ENCODE results near the gene FAM222B.

Gene FAM222B, protein sequence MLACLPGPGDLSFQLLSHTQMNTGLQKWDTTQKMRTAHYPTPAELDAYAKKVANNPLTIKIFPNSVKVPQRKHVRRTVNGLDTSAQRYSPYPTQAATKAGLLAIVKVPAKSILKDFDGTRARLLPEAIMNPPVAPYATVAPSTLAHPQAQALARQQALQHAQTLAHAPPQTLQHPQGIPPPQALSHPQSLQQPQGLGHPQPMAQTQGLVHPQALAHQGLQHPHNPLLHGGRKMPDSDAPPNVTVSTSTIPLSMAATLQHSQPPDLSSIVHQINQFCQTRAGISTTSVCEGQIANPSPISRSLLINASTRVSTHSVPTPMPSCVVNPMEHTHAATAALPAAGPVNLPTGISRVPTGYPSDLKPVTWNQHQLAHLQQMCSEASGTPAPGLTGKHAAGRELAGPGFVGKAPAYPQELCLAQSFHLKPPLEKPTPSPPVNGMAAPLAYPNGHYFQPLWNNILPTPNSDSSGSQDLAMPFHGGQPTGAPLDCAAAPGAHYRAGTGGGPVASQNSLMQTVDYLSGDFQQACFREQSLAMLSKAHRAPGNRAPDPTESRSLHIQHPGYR

DNA sequence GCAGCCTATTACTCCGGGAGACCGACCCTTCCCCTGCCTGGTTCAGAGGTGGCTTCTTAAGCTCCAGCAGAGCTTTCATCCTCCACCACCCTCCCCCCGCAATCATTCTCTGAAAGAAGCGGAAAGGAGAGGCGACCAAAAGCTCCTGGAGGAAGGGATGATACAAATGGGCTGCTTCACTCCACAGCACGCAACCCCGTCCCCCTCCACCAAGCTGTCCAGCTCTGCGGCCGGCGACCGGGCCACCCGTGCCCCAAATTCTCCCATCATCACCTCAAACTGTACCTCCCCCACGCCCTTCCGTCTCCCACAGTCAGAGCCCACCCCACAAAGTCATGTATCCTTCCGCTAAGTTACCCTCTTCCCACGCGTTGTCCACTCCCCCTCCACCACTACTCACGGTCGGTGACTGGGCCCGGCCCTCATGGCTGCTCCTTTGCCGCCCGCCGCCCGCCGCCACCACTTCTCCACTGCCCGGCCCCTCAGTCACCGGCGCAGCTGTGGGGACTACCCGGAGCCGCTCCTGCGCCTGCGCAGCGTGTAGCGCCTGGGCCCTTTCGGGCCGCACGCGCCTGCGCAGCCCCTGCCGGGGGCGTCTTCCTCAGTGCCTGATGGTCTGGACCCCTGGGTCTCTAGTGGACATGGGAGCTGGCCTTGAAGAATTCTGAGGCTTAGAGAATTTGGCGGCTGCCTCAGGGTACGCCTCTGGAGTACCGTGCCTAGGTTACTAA is at the start of gene FAM222B:
Gene FAM222B (minus strand): TSS at position 509 of the 731 bp plus-strand sequence. CDS start 76,123 bp downstream, outside the sequence.
- Histone ChIP-seq H3K36me3 (ENCODE audit: insufficient read depth, low read length) (no peaks in the 10 kb centered on the region), H3K4me3 (ENCODE audit: low read depth in 1 of 2, low read length in 2 of 2) (peak within 1 kb of the TSS; percentile 35 to 84)

DNA sequence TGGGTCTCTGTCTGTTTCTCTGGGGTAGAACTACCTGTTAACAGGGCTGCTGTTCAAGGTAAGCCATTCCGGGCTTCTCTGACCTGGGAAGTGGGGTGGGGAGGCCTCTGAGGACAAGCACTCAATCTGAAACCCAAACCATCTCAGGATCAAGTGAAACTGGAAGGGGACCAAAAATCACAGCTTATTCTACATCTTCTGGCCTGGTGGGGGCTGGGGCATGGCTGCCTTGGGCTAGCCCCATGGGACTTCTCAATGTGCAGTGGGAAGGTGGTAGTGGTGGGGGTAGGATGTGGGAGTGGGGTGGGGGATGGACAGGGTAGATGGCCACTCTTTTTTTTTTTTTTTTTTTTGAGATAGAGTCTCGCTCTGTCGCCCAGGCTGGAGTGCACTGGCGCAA is 49.4 kb upstream of the FAM222B start:
- H3K4me3 ChIP-seq (ENCODE audit: low read depth in 1 of 2, low read length in 2 of 2): no peak overlapping the region
- H3K27ac ChIP-seq (ENCODE audit: low read depth, low read length): no peak overlapping the region
- H3K9me3 ChIP-seq (ENCODE audit: low read length): no peaks in the 10 kb centered on the region
- peaks cover 10% of the 10 kb centered on the region for H3K36me3 ChIP-seq (ENCODE audit: insufficient read depth, low read length)
- H3K9ac ChIP-seq (ENCODE audit: low read length): no peak overlapping the region
- peaks cover 12% of the 10 kb centered on the region for H3K4me1 ChIP-seq (ENCODE audit: insufficient read depth, low read length)
- H3K27me3 ChIP-seq (ENCODE audit: control insufficient read depth in 1 of 2, insufficient read depth in 2 of 2, low read length in 2 of 2): no peaks in the 10 kb centered on the region

More for the DNA sequence above, at the start of gene FAM222B:
- H3K9ac ChIP-seq (ENCODE audit: low read length): peak within 1 kb of the TSS; percentile 64
- no peaks in the 10 kb centered on the region for H3K9me3 ChIP-seq (ENCODE audit: low read length)
- peak within 1 kb of the TSS; percentile 59 for H3K27ac ChIP-seq (ENCODE audit: low read depth, low read length)
- no peaks in the 10 kb centered on the region for H3K27me3 ChIP-seq (ENCODE audit: control insufficient read depth in 1 of 2, insufficient read depth in 2 of 2, low read length in 2 of 2)
- peaks cover 4% of the 10 kb centered on the region for H3K4me1 ChIP-seq (ENCODE audit: insufficient read depth, low read length)

DNA sequence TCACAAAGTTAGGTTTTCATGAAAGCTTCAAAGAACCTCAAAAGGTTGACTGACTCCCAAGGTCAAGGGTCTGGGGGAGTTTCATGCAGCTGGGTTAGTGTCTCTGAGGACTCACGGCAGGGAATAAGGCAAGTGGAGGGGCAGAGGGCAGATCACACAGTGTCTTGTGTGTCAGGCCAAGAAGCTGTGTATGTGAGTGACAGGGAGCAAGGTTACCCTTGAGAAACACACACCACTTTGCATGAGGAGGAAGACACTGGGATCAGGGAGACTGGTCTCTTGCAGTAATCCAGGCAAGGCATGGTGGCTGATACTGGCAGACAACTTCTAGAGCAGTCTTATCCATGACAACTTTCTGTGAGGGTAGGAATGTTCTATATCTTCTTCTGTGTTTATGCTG is 48.6 kb upstream of the FAM222B start:
- H3K36me3 ChIP-seq (ENCODE audit: insufficient read depth, low read length): peaks cover 10% of the 10 kb centered on the region
- H3K9ac ChIP-seq (ENCODE audit: low read length): no peak overlapping the region
- H3K9me3 ChIP-seq (ENCODE audit: low read length): no peaks in the 10 kb centered on the region
- no peak overlapping the region for H3K4me3 ChIP-seq (ENCODE audit: low read depth in 1 of 2, low read length in 2 of 2)
- peaks cover 6% of the 10 kb centered on the region for H3K4me1 ChIP-seq (ENCODE audit: insufficient read depth, low read length)
- H3K27ac ChIP-seq (ENCODE audit: low read depth, low read length): no peak overlapping the region
- no peaks in the 10 kb centered on the region for H3K27me3 ChIP-seq (ENCODE audit: control insufficient read depth in 1 of 2, insufficient read depth in 2 of 2, low read length in 2 of 2)

DNA sequence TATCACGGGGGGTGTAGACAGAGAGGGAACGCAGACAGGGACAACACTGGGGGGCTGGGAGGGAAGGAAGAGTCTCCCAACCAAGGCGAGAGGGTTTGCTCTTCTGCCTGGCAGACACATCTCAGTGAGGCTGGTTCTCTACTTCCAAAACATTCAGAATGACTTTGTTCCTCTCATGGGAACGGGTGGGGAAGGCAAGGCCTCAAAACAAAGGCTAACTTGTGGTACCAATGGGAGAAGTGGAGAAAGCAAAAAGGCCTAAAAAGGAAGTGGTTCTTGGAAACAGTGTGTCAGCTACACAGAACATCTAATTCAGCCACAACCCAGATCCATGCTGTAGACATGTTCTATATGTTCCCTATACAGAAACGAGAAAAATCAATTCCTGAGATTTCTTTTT is 47.4 kb upstream of the FAM222B start:
- H3K9me3 ChIP-seq (ENCODE audit: low read length): no peaks in the 10 kb centered on the region
- H3K36me3 ChIP-seq (ENCODE audit: insufficient read depth, low read length): peaks cover 18% of the 10 kb centered on the region
- H3K27ac ChIP-seq (ENCODE audit: low read depth, low read length): no peak overlapping the region
- H3K4me1 ChIP-seq (ENCODE audit: insufficient read depth, low read length): no peaks in the 10 kb centered on the region
- H3K4me3 ChIP-seq (ENCODE audit: low read depth in 1 of 2, low read length in 2 of 2): no peak overlapping the region
- no peak overlapping the region for H3K9ac ChIP-seq (ENCODE audit: low read length)
- H3K27me3 ChIP-seq (ENCODE audit: control insufficient read depth in 1 of 2, insufficient read depth in 2 of 2, low read length in 2 of 2): no peaks in the 10 kb centered on the region

DNA sequence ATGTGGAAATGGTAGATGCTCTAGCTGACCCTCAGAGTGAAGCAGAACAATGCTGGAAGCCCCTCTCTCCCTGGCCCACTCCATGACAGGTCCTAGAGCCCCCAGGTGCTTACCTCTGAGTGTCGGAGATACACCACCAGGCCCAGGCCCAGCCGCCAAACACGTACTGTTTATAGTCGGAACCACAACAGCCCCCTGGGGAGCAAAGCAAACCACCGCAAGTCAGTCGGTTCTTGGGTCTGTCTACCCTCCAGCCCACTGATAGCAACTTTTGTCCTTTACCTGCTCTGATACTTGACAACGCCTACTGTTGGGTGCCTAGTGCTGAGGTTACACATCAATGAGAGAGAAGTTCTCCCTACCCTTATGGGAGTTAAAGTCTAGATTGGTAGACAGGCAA is 46.2 kb upstream of the FAM222B start:
- Histone ChIP-seq H3K9ac (ENCODE audit: low read length) (no peak overlapping the region), H3K4me1 (ENCODE audit: insufficient read depth, low read length) (no peaks in the 10 kb centered on the region), H3K36me3 (ENCODE audit: insufficient read depth, low read length) (peaks cover 27% of the 10 kb centered on the region), H3K27ac (ENCODE audit: low read depth, low read length) (no peak overlapping the region), H3K27me3 (ENCODE audit: control insufficient read depth in 1 of 2, insufficient read depth in 2 of 2, low read length in 2 of 2) (no peaks in the 10 kb centered on the region), H3K9me3 (ENCODE audit: low read length) (no peaks in the 10 kb centered on the region), H3K4me3 (ENCODE audit: low read depth in 1 of 2, low read length in 2 of 2) (no peak overlapping the region)

DNA sequence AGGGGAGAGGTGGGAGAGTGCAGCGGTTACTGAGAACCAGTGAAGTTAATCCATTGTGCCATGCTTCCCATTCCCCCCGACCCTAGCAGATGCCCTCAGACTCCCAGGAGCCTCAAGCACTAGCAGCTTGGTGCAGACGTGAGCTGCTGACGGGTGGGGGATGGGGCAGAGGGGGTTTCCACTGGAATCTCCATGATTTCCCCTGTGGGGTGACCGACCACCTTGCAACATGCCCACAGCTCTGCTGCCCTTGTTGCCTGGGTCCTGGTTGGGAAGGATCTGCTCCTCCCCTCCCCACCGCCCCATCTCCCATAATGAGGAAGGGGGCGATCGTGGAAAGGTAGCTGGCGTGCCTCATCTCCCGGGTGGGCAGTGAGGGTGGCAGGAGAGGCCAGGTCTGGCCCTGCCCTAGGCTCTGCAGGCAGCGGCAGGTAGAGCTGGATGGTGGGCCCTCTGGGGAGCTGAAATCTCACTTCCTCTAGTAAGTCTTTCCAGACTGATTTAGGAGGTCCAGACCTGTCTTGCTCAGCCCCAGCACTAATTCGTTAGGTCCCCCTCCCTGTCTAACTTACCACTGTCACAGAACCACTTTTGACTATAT is 45.4 kb upstream of the FAM222B start:
- no peak overlapping the region for H3K4me3 ChIP-seq (ENCODE audit: low read depth in 1 of 2, low read length in 2 of 2)
- no peak overlapping the region for H3K9ac ChIP-seq (ENCODE audit: low read length)
- no peaks in the 10 kb centered on the region for H3K27me3 ChIP-seq (ENCODE audit: control insufficient read depth in 1 of 2, insufficient read depth in 2 of 2, low read length in 2 of 2)
- no peaks in the 10 kb centered on the region for H3K9me3 ChIP-seq (ENCODE audit: low read length)
- no peaks in the 10 kb centered on the region for H3K4me1 ChIP-seq (ENCODE audit: insufficient read depth, low read length)
- H3K36me3 ChIP-seq (ENCODE audit: insufficient read depth, low read length): peaks cover 32% of the 10 kb centered on the region
- H3K27ac ChIP-seq (ENCODE audit: low read depth, low read length): no peak overlapping the region

GRCh38 chr17:28885951-28886350 is 43.4 kb upstream of the FAM222B start:
- no peak overlapping the region for H3K4me3 ChIP-seq (ENCODE audit: low read depth in 1 of 2, low read length in 2 of 2)
- H3K36me3 ChIP-seq (ENCODE audit: insufficient read depth, low read length): peaks cover 52% of the 10 kb centered on the region
- H3K4me1 ChIP-seq (ENCODE audit: insufficient read depth, low read length): no peaks in the 10 kb centered on the region
- H3K27me3 ChIP-seq (ENCODE audit: control insufficient read depth in 1 of 2, insufficient read depth in 2 of 2, low read length in 2 of 2): no peaks in the 10 kb centered on the region
- H3K9ac ChIP-seq (ENCODE audit: low read length): no peak overlapping the region
- no peaks in the 10 kb centered on the region for H3K9me3 ChIP-seq (ENCODE audit: low read length)
- no peak overlapping the region for H3K27ac ChIP-seq (ENCODE audit: low read depth, low read length)

GRCh38 chr17:28885363-28885762 is 42.8 kb upstream of the FAM222B start:
- Histone ChIP-seq H3K9ac (ENCODE audit: low read length) (no peak overlapping the region), H3K36me3 (ENCODE audit: insufficient read depth, low read length) (peaks cover 58% of the 10 kb centered on the region)

DNA sequence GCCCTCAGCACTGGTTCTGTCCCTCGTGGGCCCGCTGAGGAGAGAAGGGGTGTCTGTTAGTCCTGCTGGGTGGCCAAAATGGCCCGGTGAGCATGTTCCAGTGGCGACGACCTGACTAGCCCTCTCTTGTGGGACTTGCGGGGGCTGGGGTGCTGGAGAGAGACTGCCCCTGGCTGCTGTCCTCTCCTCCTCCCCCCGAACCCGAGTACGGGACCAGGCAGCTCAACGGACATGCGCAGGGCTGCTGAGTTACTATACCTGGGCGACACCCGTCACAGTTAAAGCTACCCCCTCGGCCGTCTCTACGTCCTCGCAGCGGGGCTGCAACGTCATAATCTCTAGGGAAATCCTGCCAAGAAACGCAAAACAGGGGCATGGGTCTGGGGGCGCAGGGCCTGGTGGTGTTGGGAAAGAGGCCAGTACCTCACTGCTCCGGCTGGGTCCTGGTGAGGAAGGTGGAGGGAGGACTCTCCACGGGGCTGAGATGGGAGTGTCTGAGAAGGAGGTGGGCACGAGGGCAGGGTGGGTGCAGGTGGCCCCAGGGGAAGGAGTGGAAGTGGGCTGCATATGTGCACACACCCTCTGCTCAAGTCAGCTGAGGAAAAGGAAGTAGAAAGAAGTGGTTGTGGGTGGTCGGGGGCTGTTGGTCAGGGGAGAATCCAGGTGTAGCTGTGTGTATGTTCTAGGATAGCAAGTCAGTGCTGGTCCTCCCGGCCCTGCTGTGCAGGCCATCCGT is 41.5 kb upstream of the FAM222B start:
- no peak overlapping the region for H3K4me3 ChIP-seq (ENCODE audit: low read depth in 1 of 2, low read length in 2 of 2)
- peaks cover 70% of the 10 kb centered on the region for H3K36me3 ChIP-seq (ENCODE audit: insufficient read depth, low read length)
- H3K9me3 ChIP-seq (ENCODE audit: low read length): no peaks in the 10 kb centered on the region
- no peak overlapping the region for H3K27ac ChIP-seq (ENCODE audit: low read depth, low read length)
- no peaks in the 10 kb centered on the region for H3K27me3 ChIP-seq (ENCODE audit: control insufficient read depth in 1 of 2, insufficient read depth in 2 of 2, low read length in 2 of 2)
- no peak overlapping the region for H3K9ac ChIP-seq (ENCODE audit: low read length)
- H3K4me1 ChIP-seq (ENCODE audit: insufficient read depth, low read length): no peaks in the 10 kb centered on the region

More at GRCh38 chr17:28885363-28885762, 42.8 kb upstream of the FAM222B start:
- Histone ChIP-seq H3K27me3 (ENCODE audit: control insufficient read depth in 1 of 2, insufficient read depth in 2 of 2, low read length in 2 of 2) (no peaks in the 10 kb centered on the region), H3K4me3 (ENCODE audit: low read depth in 1 of 2, low read length in 2 of 2) (no peak overlapping the region), H3K27ac (ENCODE audit: low read depth, low read length) (no peak overlapping the region), H3K9me3 (ENCODE audit: low read length) (no peaks in the 10 kb centered on the region), H3K4me1 (ENCODE audit: insufficient read depth, low read length) (no peaks in the 10 kb centered on the region)

- no peak overlapping the region for H3K27ac ChIP-seq (ENCODE audit: low read depth, low read length)
- no peak overlapping the region for H3K4me3 ChIP-seq (ENCODE audit: low read depth in 1 of 2, low read length in 2 of 2)
- no peak overlapping the region for H3K9ac ChIP-seq (ENCODE audit: low read length)
- no peaks in the 10 kb centered on the region for H3K4me1 ChIP-seq (ENCODE audit: insufficient read depth, low read length)
- no peaks in the 10 kb centered on the region for H3K27me3 ChIP-seq (ENCODE audit: control insufficient read depth in 1 of 2, insufficient read depth in 2 of 2, low read length in 2 of 2)
- H3K9me3 ChIP-seq (ENCODE audit: low read length): no peaks in the 10 kb centered on the region
- peaks cover 74% of the 10 kb centered on the region for H3K36me3 ChIP-seq (ENCODE audit: insufficient read depth, low read length)
Measured at GRCh38 chr17:28882154-28882895, 39.7 kb upstream of the FAM222B start.
